ACC112 (cell line): ENCODE data around the gene C16orf86.

Source experiments
- H2AFZ ChIP-seq: fragments of 200-600 bp; sonication (generic); one replicate; pipeline ENCODE4 v1.6.0; 2017; ENCODE audit warnings: antibody characterized with exemption, low read length; ENCODE audit not compliant: unreplicated experiment
- H3K27ac ChIP-seq: fragments of 200-600 bp; sonication (generic); 2 replicates; pipeline ENCODE4 v1.5.1; 2014; ENCODE audit warnings: low read depth, mild to moderate bottlenecking, antibody characterized with exemption, low read length, moderate library complexity
- H3K27me3 ChIP-seq: fragments of 200-600 bp; sonication (generic); 2 replicates; pipeline ENCODE4 v1.6.1; 2014; ENCODE audit warnings: mild to moderate bottlenecking, antibody characterized with exemption, low read length, moderate library complexity, mixed read lengths; ENCODE audit not compliant: insufficient read depth
- H3K36me3 ChIP-seq: fragments of 200-600 bp; sonication (generic); 2 replicates; pipeline ENCODE4 v1.6.1; 2016; ENCODE audit warnings: mild to moderate bottlenecking, antibody characterized with exemption, low read length, moderate library complexity, mixed read lengths; ENCODE audit not compliant: insufficient read depth
- H3K4me1 ChIP-seq: fragments of 200-600 bp; sonication (generic); one replicate; pipeline ENCODE4 v1.6.1; 2016; ENCODE audit warnings: low read length, mixed read lengths; ENCODE audit not compliant: insufficient read depth, unreplicated experiment, control insufficient read depth
- H3K4me3 ChIP-seq: fragments of 200-600 bp; sonication (generic); 2 replicates; pipeline ENCODE4 v1.5.1; 2014; ENCODE audit warnings: mild to moderate bottlenecking, low read depth, low read length
- H3K79me2 ChIP-seq: fragments of 200-600 bp; sonication (generic); one replicate; pipeline ENCODE4 v1.6.0; 2016; ENCODE audit warnings: low read length; ENCODE audit not compliant: control insufficient read depth, unreplicated experiment, insufficient read depth

Gene C16orf86

GRCh38 chr16:67668495-67669157, 2.0 kb downstream of the C16orf86 start:
- Histone ChIP-seq H3K36me3 (no peaks in the 10 kb centered on the region), H3K4me1 (peaks cover 9% of the 10 kb centered on the region), H2AFZ (no peak overlapping the region), H3K27me3 (no peaks in the 10 kb centered on the region), H3K4me3 (no peak overlapping the region), H3K27ac (no peak overlapping the region), H3K79me2 (no peaks in the 10 kb centered on the region)

- Histone ChIP-seq H3K4me1 (peaks cover 9% of the 10 kb centered on the region), H3K36me3 (no peaks in the 10 kb centered on the region), H3K4me3 (no peak overlapping the region), H2AFZ (no peak overlapping the region), H3K27ac (no peak overlapping the region), H3K79me2 (no peaks in the 10 kb centered on the region), H3K27me3 (no peaks in the 10 kb centered on the region)
These were observed 3.0 kb downstream of the C16orf86 start for GRCh38 chr16:67669499-67670101.

- Histone ChIP-seq H3K36me3 (no peaks in the 10 kb centered on the region), H3K4me1 (peaks cover 9% of the 10 kb centered on the region), H3K79me2 (no peaks in the 10 kb centered on the region), H3K27ac (no peak overlapping the region), H3K4me3 (no peak overlapping the region), H3K27me3 (no peaks in the 10 kb centered on the region), H2AFZ (no peak overlapping the region)
These were observed 5.7 kb downstream of the C16orf86 start for GRCh38 chr16:67672306-67672705.

- peaks cover 5% of the 10 kb centered on the region; the same call in 1 of the 2 replicates for H3K36me3 ChIP-seq
- no peaks in the 10 kb centered on the region for H3K79me2 ChIP-seq
- H2AFZ ChIP-seq = no peak overlapping the region
- H3K27ac ChIP-seq = no peak overlapping the region
- no peak overlapping the region for H3K4me3 ChIP-seq
- H3K4me1 ChIP-seq = peaks cover 5% of the 10 kb centered on the region
- no peaks in the 10 kb centered on the region for H3K27me3 ChIP-seq
These were observed 6.4 kb downstream of the C16orf86 start for GRCh38 chr16:67672739-67673662.

GRCh38 chr16:67673712-67674580, 7.3 kb downstream of the C16orf86 start:
- H3K27ac ChIP-seq = no peak overlapping the region
- no peak overlapping the region for H2AFZ ChIP-seq
- H3K4me3 ChIP-seq = no peak overlapping the region
- no peaks in the 10 kb centered on the region for H3K27me3 ChIP-seq
- H3K36me3 ChIP-seq = peaks cover 5% of the 10 kb centered on the region; the same call in 1 of the 2 replicates
- H3K79me2 ChIP-seq = no peaks in the 10 kb centered on the region
- H3K4me1 ChIP-seq = peaks cover 5% of the 10 kb centered on the region

- H3K4me1 ChIP-seq = peaks cover 5% of the 10 kb centered on the region
- no peaks in the 10 kb centered on the region for H3K79me2 ChIP-seq
- H3K27me3 ChIP-seq = no peaks in the 10 kb centered on the region
- H3K4me3 ChIP-seq = no peak overlapping the region
- no peak overlapping the region for H2AFZ ChIP-seq
- H3K36me3 ChIP-seq = peaks cover 5% of the 10 kb centered on the region; the same call in 1 of the 2 replicates
- H3K27ac ChIP-seq = no peak overlapping the region
These were observed 8.4 kb downstream of the C16orf86 start for GRCh38 chr16:67674851-67675578.

GRCh38 chr16:67675579-67675935, 8.9 kb downstream of the C16orf86 start:
- Histone ChIP-seq H3K27ac (no peak overlapping the region), H2AFZ (no peak overlapping the region), H3K27me3 (no peaks in the 10 kb centered on the region), H3K4me1 (peaks cover 5% of the 10 kb centered on the region), H3K79me2 (no peaks in the 10 kb centered on the region), H3K4me3 (no peak overlapping the region), H3K36me3 (peaks cover 5% of the 10 kb centered on the region; the same call in 1 of the 2 replicates)

GRCh38 chr16:67675999-67676398, 9.4 kb downstream of the C16orf86 start:
- Histone ChIP-seq H3K27me3 (no peaks in the 10 kb centered on the region), H3K4me3 (no peak overlapping the region), H3K27ac (no peak overlapping the region), H3K36me3 (peaks cover 5% of the 10 kb centered on the region; the same call in 1 of the 2 replicates), H3K79me2 (no peaks in the 10 kb centered on the region), H3K4me1 (peaks cover 5% of the 10 kb centered on the region), H2AFZ (no peak overlapping the region)

- H3K27me3 ChIP-seq = no peaks in the 10 kb centered on the region
- peaks cover 5% of the 10 kb centered on the region; the same call in 1 of the 2 replicates for H3K36me3 ChIP-seq
- H3K4me3 ChIP-seq = no peak overlapping the region
- no peaks in the 10 kb centered on the region for H3K79me2 ChIP-seq
- no peak overlapping the region for H2AFZ ChIP-seq
- H3K4me1 ChIP-seq = peaks cover 5% of the 10 kb centered on the region
- H3K27ac ChIP-seq = no peak overlapping the region
These were observed 9.9 kb downstream of the C16orf86 start for GRCh38 chr16:67676516-67676915.
